ENCODE measurements around the gene TRUB1. TPM values are rescaled to one million over a fixed set of nuclear protein-coding genes. Genes with fewer than 3 reads are reported as not detected.
A peak's percentile ranks its signal among the peaks of the same experiment; 100 is the strongest.

Gene TRUB1
- total and polyA plus RNA-seq, 2 donors (not counting 1 experiment from before 2014, with no cell fraction given) = 19.6 to 38.5 TPM

DNA sequence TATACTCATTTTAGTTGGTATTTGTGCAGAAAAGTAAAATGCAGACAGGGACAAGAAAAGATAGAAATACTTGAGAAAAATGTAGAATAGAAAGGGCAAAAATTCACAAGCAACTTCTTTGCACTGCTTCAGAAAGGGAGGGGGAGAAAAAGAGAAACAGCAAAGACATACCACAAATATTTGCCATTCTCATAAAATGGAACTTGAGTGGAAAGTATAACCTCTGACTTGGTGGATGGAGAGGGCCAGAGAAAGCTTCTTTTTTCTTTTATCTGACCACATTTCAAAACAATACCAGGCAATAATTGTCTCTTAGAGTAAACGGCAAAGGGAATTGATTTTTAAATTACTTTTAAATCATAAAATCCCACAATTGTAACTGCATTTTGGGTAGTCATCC is 35.8 kb upstream of the TRUB1 start:
- H3K9me3 ChIP-seq (ENCODE audit: control insufficient read depth, insufficient read depth, low read depth, low read length) = no peaks in the 10 kb centered on the region
- H3K27ac ChIP-seq (ENCODE audit: insufficient read depth, low read length) = no peak overlapping the region
- no peaks in the 10 kb centered on the region for H3K27me3 ChIP-seq (ENCODE audit: control insufficient read depth, insufficient read depth, low read length)
- peak in 1 of 2 donors; percentile 66 for DNase-seq (ENCODE audit: low read depth in 2 of 2)
- H4K20me1 ChIP-seq (ENCODE audit: control insufficient read depth, extremely low read depth, insufficient read depth, low read length) = no peaks in the 10 kb centered on the region
- TF ChIP-seq, protein P1, sequence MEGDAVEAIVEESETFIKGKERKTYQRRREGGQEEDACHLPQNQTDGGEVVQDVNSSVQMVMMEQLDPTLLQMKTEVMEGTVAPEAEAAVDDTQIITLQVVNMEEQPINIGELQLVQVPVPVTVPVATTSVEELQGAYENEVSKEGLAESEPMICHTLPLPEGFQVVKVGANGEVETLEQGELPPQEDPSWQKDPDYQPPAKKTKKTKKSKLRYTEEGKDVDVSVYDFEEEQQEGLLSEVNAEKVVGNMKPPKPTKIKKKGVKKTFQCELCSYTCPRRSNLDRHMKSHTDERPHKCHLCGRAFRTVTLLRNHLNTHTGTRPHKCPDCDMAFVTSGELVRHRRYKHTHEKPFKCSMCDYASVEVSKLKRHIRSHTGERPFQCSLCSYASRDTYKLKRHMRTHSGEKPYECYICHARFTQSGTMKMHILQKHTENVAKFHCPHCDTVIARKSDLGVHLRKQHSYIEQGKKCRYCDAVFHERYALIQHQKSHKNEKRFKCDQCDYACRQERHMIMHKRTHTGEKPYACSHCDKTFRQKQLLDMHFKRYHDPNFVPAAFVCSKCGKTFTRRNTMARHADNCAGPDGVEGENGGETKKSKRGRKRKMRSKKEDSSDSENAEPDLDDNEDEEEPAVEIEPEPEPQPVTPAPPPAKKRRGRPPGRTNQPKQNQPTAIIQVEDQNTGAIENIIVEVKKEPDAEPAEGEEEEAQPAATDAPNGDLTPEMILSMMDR (conservative IDR thresholded peaks at IDR 0.05 in 1 of 2, IDR thresholded peaks at IDR 0.05 in 1 of 2; ENCODE audit: low read depth in 1 of 2, low read length in 2 of 2) = no peak
- no peak for TF ChIP-seq EZH2 (IDR thresholded peaks at IDR 0.05; ENCODE audit: low read length, missing control alignments)
- H3K79me2 ChIP-seq (ENCODE audit: control insufficient read depth, insufficient read depth, low read length) = no peaks in the 10 kb centered on the region
- H3K36me3 ChIP-seq (ENCODE audit: control insufficient read depth, insufficient read depth, low read length) = no peaks in the 10 kb centered on the region
- H3K4me3 ChIP-seq (replicated peaks in 1 of 4; ENCODE audit: control extremely low read depth in 1 of 4, insufficient read depth in 1 of 4, low read depth in 3 of 4, low read length in 4 of 4) = no peak overlapping the region
- H3K4me2 ChIP-seq (ENCODE audit: extremely low read depth, insufficient read depth, low read length) = no peak overlapping the region
- no peak overlapping the region for H3K9ac ChIP-seq (ENCODE audit: insufficient read depth, low read length)
- H2AFZ ChIP-seq (ENCODE audit: low read length) = no peak overlapping the region
- H3K4me1 ChIP-seq (ENCODE audit: control insufficient read depth, extremely low read depth, insufficient read depth, low read length) = no peaks in the 10 kb centered on the region

DNA sequence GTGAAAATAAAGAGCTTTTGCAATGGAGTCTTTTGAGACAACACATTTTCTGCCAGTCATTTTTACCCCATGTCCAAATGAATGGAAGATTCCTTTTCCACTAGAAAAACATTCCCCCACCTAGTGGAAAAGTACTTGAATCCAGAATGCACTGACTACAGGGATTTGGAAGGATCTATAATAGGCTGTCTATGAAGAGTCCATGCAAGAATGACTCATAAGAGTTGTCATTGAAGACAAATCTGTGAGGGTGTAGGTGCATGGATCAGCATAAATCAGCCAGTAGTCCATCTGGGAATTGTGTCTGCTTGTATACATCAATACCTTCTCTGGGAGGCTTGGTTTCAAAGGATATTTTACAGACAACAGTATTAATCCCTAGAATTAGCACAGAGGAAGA is 32.5 kb upstream of the TRUB1 start:
- H3K4me1 ChIP-seq (ENCODE audit: control insufficient read depth, extremely low read depth, insufficient read depth, low read length) = no peaks in the 10 kb centered on the region
- peak in 1 of 2 donors; percentile 86 for DNase-seq (ENCODE audit: low read depth in 2 of 2)
- no peak overlapping the region for H3K9ac ChIP-seq (ENCODE audit: insufficient read depth, low read length)
- no peaks in the 10 kb centered on the region for H3K27me3 ChIP-seq (ENCODE audit: control insufficient read depth, insufficient read depth, low read length)
- no peak overlapping the region for H2AFZ ChIP-seq (ENCODE audit: low read length)
- H4K20me1 ChIP-seq (ENCODE audit: control insufficient read depth, extremely low read depth, insufficient read depth, low read length) = no peaks in the 10 kb centered on the region
- no peak overlapping the region for H3K4me2 ChIP-seq (ENCODE audit: extremely low read depth, insufficient read depth, low read length)
- no peaks in the 10 kb centered on the region for H3K36me3 ChIP-seq (ENCODE audit: control insufficient read depth, insufficient read depth, low read length)
- no peaks in the 10 kb centered on the region for H3K9me3 ChIP-seq (ENCODE audit: control insufficient read depth, insufficient read depth, low read depth, low read length)
- no peak overlapping the region for H3K4me3 ChIP-seq (replicated peaks in 1 of 4; ENCODE audit: control extremely low read depth in 1 of 4, insufficient read depth in 1 of 4, low read depth in 3 of 4, low read length in 4 of 4)
- TF ChIP-seq EZH2 (IDR thresholded peaks at IDR 0.05; ENCODE audit: low read length, missing control alignments) = no peak
- TF ChIP-seq, protein P1 (conservative IDR thresholded peaks at IDR 0.05 in 1 of 2, IDR thresholded peaks at IDR 0.05 in 1 of 2; ENCODE audit: low read depth in 1 of 2, low read length in 2 of 2) = no peak
- no peaks in the 10 kb centered on the region for H3K79me2 ChIP-seq (ENCODE audit: control insufficient read depth, insufficient read depth, low read length)
- H3K27ac ChIP-seq (ENCODE audit: insufficient read depth, low read length) = no peak overlapping the region

DNA sequence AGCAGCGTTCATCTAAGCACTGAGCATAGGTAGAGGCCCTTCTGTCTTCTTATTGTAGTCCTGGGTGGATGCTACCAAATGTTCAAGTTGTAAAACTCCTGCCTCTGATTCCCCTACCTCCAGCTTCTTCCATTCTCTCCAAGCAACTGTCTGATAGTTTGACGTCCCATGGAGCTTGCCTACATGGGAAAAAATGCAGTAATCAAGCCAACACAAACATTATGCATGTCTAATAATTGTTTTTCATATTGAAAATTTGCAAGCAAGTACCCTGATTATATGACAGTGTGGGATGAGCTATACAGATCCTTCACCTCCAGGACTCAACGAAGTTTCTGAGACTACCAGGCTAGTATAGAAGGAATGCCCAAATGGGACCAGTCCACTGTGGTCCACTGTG is 31.0 kb upstream of the TRUB1 start:
- H3K4me1 ChIP-seq (ENCODE audit: control insufficient read depth, extremely low read depth, insufficient read depth, low read length) = no peaks in the 10 kb centered on the region
- H3K4me2 ChIP-seq (ENCODE audit: extremely low read depth, insufficient read depth, low read length) = no peak overlapping the region
- H3K27me3 ChIP-seq (ENCODE audit: control insufficient read depth, insufficient read depth, low read length) = no peaks in the 10 kb centered on the region
- no peaks in the 10 kb centered on the region for H4K20me1 ChIP-seq (ENCODE audit: control insufficient read depth, extremely low read depth, insufficient read depth, low read length)
- no peak overlapping the region for H2AFZ ChIP-seq (ENCODE audit: low read length)
- no peaks in the 10 kb centered on the region for H3K36me3 ChIP-seq (ENCODE audit: control insufficient read depth, insufficient read depth, low read length)
- H3K4me3 ChIP-seq (replicated peaks in 1 of 4; ENCODE audit: control extremely low read depth in 1 of 4, insufficient read depth in 1 of 4, low read depth in 3 of 4, low read length in 4 of 4) = no peak overlapping the region
- no peak for TF ChIP-seq EZH2 (IDR thresholded peaks at IDR 0.05; ENCODE audit: low read length, missing control alignments)
- TF ChIP-seq, protein P1 (conservative IDR thresholded peaks at IDR 0.05 in 1 of 2, IDR thresholded peaks at IDR 0.05 in 1 of 2; ENCODE audit: low read depth in 1 of 2, low read length in 2 of 2) = no peak
- no peak overlapping the region for H3K9ac ChIP-seq (ENCODE audit: insufficient read depth, low read length)
- DNase-seq (ENCODE audit: low read depth in 2 of 2) = no peak
- no peaks in the 10 kb centered on the region for H3K79me2 ChIP-seq (ENCODE audit: control insufficient read depth, insufficient read depth, low read length)
- no peaks in the 10 kb centered on the region for H3K9me3 ChIP-seq (ENCODE audit: control insufficient read depth, insufficient read depth, low read depth, low read length)
- no peak overlapping the region for H3K27ac ChIP-seq (ENCODE audit: insufficient read depth, low read length)
